ENCODE data around the gene CYBA. TPM values are rescaled to one million over a fixed set of nuclear protein-coding genes. Genes with fewer than 3 reads are reported as not detected.

CYBA gene
- total and polyA plus RNA-seq, 2 of the 4 experiments (the other 2 are of a cell fraction) = 65.6 to 169 TPM

DNA sequence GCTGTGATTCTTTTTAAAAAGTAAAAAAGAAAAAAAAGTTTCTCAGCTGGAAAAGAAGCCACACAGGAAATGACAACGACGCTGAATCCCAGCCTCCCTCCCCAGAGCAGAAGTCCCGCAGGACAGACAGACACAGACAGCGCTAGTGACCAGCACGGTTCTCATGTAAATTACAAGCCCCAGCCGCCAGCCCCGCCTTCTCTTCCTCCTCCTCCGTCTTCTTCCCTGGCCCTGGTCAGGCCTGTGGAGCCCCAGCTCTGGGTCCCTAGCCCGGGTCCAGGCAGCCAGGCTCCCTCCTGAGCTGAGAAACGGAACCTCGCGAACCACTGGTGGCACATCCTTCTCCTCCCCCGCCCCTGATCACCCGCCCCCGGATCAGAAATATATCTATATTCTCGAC is 19.5 kb downstream of the CYBA start:
- no peak overlapping the region for H3K4ac ChIP-seq (ENCODE audit: low read depth, low read length)
- peaks cover 54% of the 10 kb centered on the region for H3K36me3 ChIP-seq (ENCODE audit: control insufficient read depth, insufficient read depth, low read length)
- H3K79me1 ChIP-seq (ENCODE audit: low read depth in 1 of 2, low read length in 2 of 2) = peaks cover 0 to 7% of the 10 kb centered on the region in 2 experiments; a peak in 2 of 4 replicates
- H3K14ac ChIP-seq (replicated peaks; ENCODE audit: low read depth, low read length) = no peak overlapping the region
- no peaks in the 10 kb centered on the region for H3K27me3 ChIP-seq (ENCODE audit: control insufficient read depth, insufficient read depth, low read length)
- DNase-seq = no peak
- no peak overlapping the region for H4K8ac ChIP-seq (ENCODE audit: low read depth in 2 of 2, low read length in 2 of 2)
- H2BK5ac ChIP-seq (ENCODE audit: low read depth, low read length, poor library complexity, severe bottlenecking) = no peak overlapping the region
- dilution Hi-C loops (cut with HindIII; ENCODE audit: low sequenced_read_pairs, unreplicated experiment) (no loop called here), intact Hi-C loops (cut with micrococcal nuclease) (no loop called here), in situ Hi-C loops (cut with MboI; ENCODE audit: low sequenced_read_pairs) (no loop called here)
- no peak overlapping the region for H3K27ac ChIP-seq (ENCODE audit: insufficient read depth, low read length)
- TF ChIP-seq SMC3 (IDR thresholded peaks at IDR 0.05; ENCODE audit: low read depth, low read length) (no peak), BHLHE40 (IDR thresholded peaks at IDR 0.05; ENCODE audit: low read depth, low read length) (no peak), MXI1 (IDR thresholded peaks at IDR 0.05; ENCODE audit: borderline replicate concordance, low read depth, low read length) (no peak), RAD21 (IDR thresholded peaks at IDR 0.05; ENCODE audit: low read length) (no peak), FOS (IDR thresholded peaks at IDR 0.05; ENCODE audit: low read depth, low read length) (no peak), CEBPB (IDR thresholded peaks at IDR 0.05; ENCODE audit: low read depth, low read length) (no peak), MAZ (IDR thresholded peaks at IDR 0.05; ENCODE audit: borderline replicate concordance, low read depth, low read length) (no peak), POLR2A (IDR thresholded peaks at IDR 0.05; ENCODE audit: low read depth, low read length) (no peak), MAFK (IDR thresholded peaks at IDR 0.05; ENCODE audit: low read depth, low read length) (no peak)
- TF ChIP-seq, protein P1, sequence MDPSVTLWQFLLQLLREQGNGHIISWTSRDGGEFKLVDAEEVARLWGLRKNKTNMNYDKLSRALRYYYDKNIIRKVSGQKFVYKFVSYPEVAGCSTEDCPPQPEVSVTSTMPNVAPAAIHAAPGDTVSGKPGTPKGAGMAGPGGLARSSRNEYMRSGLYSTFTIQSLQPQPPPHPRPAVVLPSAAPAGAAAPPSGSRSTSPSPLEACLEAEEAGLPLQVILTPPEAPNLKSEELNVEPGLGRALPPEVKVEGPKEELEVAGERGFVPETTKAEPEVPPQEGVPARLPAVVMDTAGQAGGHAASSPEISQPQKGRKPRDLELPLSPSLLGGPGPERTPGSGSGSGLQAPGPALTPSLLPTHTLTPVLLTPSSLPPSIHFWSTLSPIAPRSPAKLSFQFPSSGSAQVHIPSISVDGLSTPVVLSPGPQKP (IDR thresholded peaks at IDR 0.05; ENCODE audit: borderline replicate concordance, low read depth, low read length) = no peak
- TF ChIP-seq, protein P2, sequence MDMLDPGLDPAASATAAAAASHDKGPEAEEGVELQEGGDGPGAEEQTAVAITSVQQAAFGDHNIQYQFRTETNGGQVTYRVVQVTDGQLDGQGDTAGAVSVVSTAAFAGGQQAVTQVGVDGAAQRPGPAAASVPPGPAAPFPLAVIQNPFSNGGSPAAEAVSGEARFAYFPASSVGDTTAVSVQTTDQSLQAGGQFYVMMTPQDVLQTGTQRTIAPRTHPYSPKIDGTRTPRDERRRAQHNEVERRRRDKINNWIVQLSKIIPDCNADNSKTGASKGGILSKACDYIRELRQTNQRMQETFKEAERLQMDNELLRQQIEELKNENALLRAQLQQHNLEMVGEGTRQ (IDR thresholded peaks at IDR 0.05; ENCODE audit: low read depth, low read length) = no peak
- H2AFZ ChIP-seq (replicated peaks; ENCODE audit: low read length, poor library complexity) = no peak overlapping the region
- no peak overlapping the region for H2BK120ac ChIP-seq (ENCODE audit: low read depth, low read length)
- ATAC-seq (ENCODE audit: low read depth) = no peak
- no peak overlapping the region for H3K4me3 ChIP-seq (ENCODE audit: insufficient read depth, low read depth, low read length)
- ChIA-PET POLR2A (ENCODE audit: unreplicated experiment) (no interaction called here), CTCF (no interaction called here)
- no CpG with 5 or more reads among the region's 16 CpGs for WGBS, 2 experiments (ENCODE audit: extremely low coverage in 2 of 2, insufficient read length in 1 of 2)
- no peak overlapping the region for H3K23ac ChIP-seq (ENCODE audit: low read depth, low read length)
- TSS peak; percentile 93 for BruUV-seq (replicated peaks)
- no peaks in the 10 kb centered on the region for H3K9me3 ChIP-seq (ENCODE audit: control insufficient read depth, insufficient read depth, low read length)
- H4K5ac ChIP-seq (ENCODE audit: low read depth, low read length) = no peak overlapping the region
- no peaks in the 10 kb centered on the region for H3K9me1 ChIP-seq (ENCODE audit: insufficient read depth, low read length)
- H2AK5ac ChIP-seq (ENCODE audit: low read depth, low read length) = no peak overlapping the region
- no peak overlapping the region for H3K56ac ChIP-seq (ENCODE audit: extremely low read depth, insufficient read depth, low read length)
- no peak overlapping the region for H2BK20ac ChIP-seq (ENCODE audit: low read depth, low read length)
- no peak overlapping the region for H2BK15ac ChIP-seq (ENCODE audit: low read depth, low read length)
- H3K4me2 ChIP-seq (ENCODE audit: low read depth, low read length) = no peak overlapping the region
- no peak overlapping the region for H2AK9ac ChIP-seq (replicated peaks; ENCODE audit: low read depth, low read length, poor library complexity)
- no peak overlapping the region for H3K18ac ChIP-seq (ENCODE audit: low read depth, low read length)
- H4K20me1 ChIP-seq (ENCODE audit: insufficient read depth, low read length) = no peaks in the 10 kb centered on the region; the same call in 1 of the 2 replicates
- H4K91ac ChIP-seq (ENCODE audit: insufficient read depth, low read depth, low read length) = no peak overlapping the region
- H3K9ac ChIP-seq (ENCODE audit: low read depth, low read length) = no peak overlapping the region
- peaks cover 8% of the 10 kb centered on the region for H3K4me1 ChIP-seq (ENCODE audit: control insufficient read depth, insufficient read depth, low read length)

Data from IMR-90 (cell line).